ENCODE results near the gene PACRG. TPM values are rescaled to one million over a fixed set of nuclear protein-coding genes. Genes with fewer than 3 reads are reported as not detected.

Gene PACRG
- total and polyA plus RNA-seq, 8 donors: 1.8 to 28.6 (median 3.2) TPM; not detected in 2

DNA sequence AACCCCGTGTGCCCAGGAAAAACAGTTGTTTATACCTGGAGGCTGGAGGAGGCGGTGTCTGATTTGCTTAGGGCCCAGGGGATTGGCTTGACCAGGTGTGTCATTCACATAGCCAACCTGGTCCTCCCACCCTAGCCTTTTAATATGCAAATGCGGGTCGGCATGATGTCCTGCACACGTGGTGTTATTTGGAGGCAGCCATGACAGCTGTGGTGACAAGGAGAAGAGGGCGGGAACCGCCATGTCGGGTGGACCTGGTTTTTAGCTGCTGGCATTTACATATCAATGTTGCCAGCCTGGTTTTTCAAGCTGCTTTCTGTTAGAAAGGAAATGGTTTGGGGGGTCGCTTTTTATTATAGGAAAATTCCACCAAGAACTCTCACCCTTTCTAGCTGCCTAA is 395.3 kb downstream of the PACRG start:
- DNase-seq: no peak
- WGBS, 5 donors: 82 to 90% (median 86%) methylated on average over 9 of the region's 9 CpGs
- H3K4me3 ChIP-seq: no peak overlapping the region
- H3K27me3 ChIP-seq: no peaks in the 10 kb centered on the region
- TF ChIP-seq, protein P1, sequence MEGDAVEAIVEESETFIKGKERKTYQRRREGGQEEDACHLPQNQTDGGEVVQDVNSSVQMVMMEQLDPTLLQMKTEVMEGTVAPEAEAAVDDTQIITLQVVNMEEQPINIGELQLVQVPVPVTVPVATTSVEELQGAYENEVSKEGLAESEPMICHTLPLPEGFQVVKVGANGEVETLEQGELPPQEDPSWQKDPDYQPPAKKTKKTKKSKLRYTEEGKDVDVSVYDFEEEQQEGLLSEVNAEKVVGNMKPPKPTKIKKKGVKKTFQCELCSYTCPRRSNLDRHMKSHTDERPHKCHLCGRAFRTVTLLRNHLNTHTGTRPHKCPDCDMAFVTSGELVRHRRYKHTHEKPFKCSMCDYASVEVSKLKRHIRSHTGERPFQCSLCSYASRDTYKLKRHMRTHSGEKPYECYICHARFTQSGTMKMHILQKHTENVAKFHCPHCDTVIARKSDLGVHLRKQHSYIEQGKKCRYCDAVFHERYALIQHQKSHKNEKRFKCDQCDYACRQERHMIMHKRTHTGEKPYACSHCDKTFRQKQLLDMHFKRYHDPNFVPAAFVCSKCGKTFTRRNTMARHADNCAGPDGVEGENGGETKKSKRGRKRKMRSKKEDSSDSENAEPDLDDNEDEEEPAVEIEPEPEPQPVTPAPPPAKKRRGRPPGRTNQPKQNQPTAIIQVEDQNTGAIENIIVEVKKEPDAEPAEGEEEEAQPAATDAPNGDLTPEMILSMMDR (IDR thresholded peaks at IDR 0.05): no peak
- TF ChIP-seq EP300 (IDR thresholded peaks at IDR 0.05) (no peak), POLR2A (IDR thresholded peaks at IDR 0.05) (no peak), POLR2AphosphoS5 (IDR thresholded peaks at IDR 0.05) (no peak)
- H3K27ac ChIP-seq: no peak overlapping the region
- intact Hi-C loops (cut with DNase I; ENCODE audit: low total_unique reads): no loop called here
- no peaks in the 10 kb centered on the region for H3K9me3 ChIP-seq
- no peaks in the 10 kb centered on the region for H3K4me1 ChIP-seq
- no peaks in the 10 kb centered on the region for H3K36me3 ChIP-seq

GRCh38 chr6:163126741-163127140 is 399.0 kb downstream of the PACRG start:
- TF ChIP-seq EP300 (IDR thresholded peaks at IDR 0.05) (no peak), POLR2A (IDR thresholded peaks at IDR 0.05) (no peak)
- no peak for DNase-seq
- no peaks in the 10 kb centered on the region for H3K36me3 ChIP-seq
- H3K9me3 ChIP-seq: no peaks in the 10 kb centered on the region
- intact Hi-C loops (cut with DNase I; ENCODE audit: low total_unique reads): no loop called here
- no peak overlapping the region for H3K27ac ChIP-seq
- H3K27me3 ChIP-seq: no peaks in the 10 kb centered on the region
- 72 to 85% (median 81%) methylated on average over 4 of the region's 4 CpGs for WGBS, 5 donors
- H3K4me1 ChIP-seq: no peaks in the 10 kb centered on the region
- H3K4me3 ChIP-seq: no peak overlapping the region

- no peak overlapping the region for H3K4me3 ChIP-seq
- DNase-seq: no peak
- no peaks in the 10 kb centered on the region for H3K27me3 ChIP-seq
- no peaks in the 10 kb centered on the region for H3K36me3 ChIP-seq
- H3K4me1 ChIP-seq: no peaks in the 10 kb centered on the region
- 95 to 100% (median 97%) methylated on average over 1 of the region's 1 CpG for WGBS, 5 donors
- TF ChIP-seq, protein P1 (IDR thresholded peaks at IDR 0.05): no peak
- TF ChIP-seq POLR2A (IDR thresholded peaks at IDR 0.05) (no peak), EP300 (IDR thresholded peaks at IDR 0.05) (no peak), POLR2AphosphoS5 (IDR thresholded peaks at IDR 0.05) (no peak)
- intact Hi-C loops (cut with DNase I; ENCODE audit: low total_unique reads): no loop called here
- no peak overlapping the region for H3K27ac ChIP-seq
- no peaks in the 10 kb centered on the region for H3K9me3 ChIP-seq
Measured at GRCh38 chr6:163127587-163127986, 399.8 kb downstream of the PACRG start.

- no peaks in the 10 kb centered on the region for H3K36me3 ChIP-seq
- DNase-seq: peak in 1 of 2 donors; percentile 8
- no peaks in the 10 kb centered on the region for H3K4me1 ChIP-seq
- no peaks in the 10 kb centered on the region for H3K27me3 ChIP-seq
- no peak overlapping the region for H3K4me3 ChIP-seq
- WGBS, 5 donors: 78 to 93% (median 83%) methylated on average over 2 of the region's 2 CpGs
- TF ChIP-seq, protein P1 (IDR thresholded peaks at IDR 0.05): no peak
- TF ChIP-seq EP300 (IDR thresholded peaks at IDR 0.05) (no peak), POLR2AphosphoS5 (IDR thresholded peaks at IDR 0.05) (no peak), POLR2A (IDR thresholded peaks at IDR 0.05) (no peak)
- H3K9me3 ChIP-seq: no peaks in the 10 kb centered on the region
- H3K27ac ChIP-seq: no peak overlapping the region
- intact Hi-C loops (cut with DNase I; ENCODE audit: low total_unique reads): no loop called here
Measured at GRCh38 chr6:163128324-163128723, 400.6 kb downstream of the PACRG start.

GRCh38 chr6:163132050-163132750 is 404.4 kb downstream of the PACRG start:
- H3K36me3 ChIP-seq: no peaks in the 10 kb centered on the region
- WGBS, 5 donors: 74 to 88% (median 82%) methylated on average over 2 of the region's 2 CpGs
- no peak overlapping the region for H3K4me3 ChIP-seq
- TF ChIP-seq POLR2A (IDR thresholded peaks at IDR 0.05) (no peak), POLR2AphosphoS5 (IDR thresholded peaks at IDR 0.05) (no peak), EP300 (IDR thresholded peaks at IDR 0.05) (no peak)
- TF ChIP-seq, protein P1 (IDR thresholded peaks at IDR 0.05): no peak
- H3K27ac ChIP-seq: no peak overlapping the region
- H3K27me3 ChIP-seq: no peaks in the 10 kb centered on the region
- H3K4me1 ChIP-seq: no peaks in the 10 kb centered on the region
- DNase-seq: no peak
- no peaks in the 10 kb centered on the region for H3K9me3 ChIP-seq
- intact Hi-C loops (cut with DNase I; ENCODE audit: low total_unique reads): no loop called here

All from stomach (tissue), 9 donors.